ENCODE measurements around the gene ARHGAP23. TPM values are rescaled to one million over a fixed set of nuclear protein-coding genes. Genes with fewer than 3 reads are reported as not detected.

Gene ARHGAP23
- polyA plus RNA-seq, 1 donor from 2014 or later = 1.6 TPM

DNA sequence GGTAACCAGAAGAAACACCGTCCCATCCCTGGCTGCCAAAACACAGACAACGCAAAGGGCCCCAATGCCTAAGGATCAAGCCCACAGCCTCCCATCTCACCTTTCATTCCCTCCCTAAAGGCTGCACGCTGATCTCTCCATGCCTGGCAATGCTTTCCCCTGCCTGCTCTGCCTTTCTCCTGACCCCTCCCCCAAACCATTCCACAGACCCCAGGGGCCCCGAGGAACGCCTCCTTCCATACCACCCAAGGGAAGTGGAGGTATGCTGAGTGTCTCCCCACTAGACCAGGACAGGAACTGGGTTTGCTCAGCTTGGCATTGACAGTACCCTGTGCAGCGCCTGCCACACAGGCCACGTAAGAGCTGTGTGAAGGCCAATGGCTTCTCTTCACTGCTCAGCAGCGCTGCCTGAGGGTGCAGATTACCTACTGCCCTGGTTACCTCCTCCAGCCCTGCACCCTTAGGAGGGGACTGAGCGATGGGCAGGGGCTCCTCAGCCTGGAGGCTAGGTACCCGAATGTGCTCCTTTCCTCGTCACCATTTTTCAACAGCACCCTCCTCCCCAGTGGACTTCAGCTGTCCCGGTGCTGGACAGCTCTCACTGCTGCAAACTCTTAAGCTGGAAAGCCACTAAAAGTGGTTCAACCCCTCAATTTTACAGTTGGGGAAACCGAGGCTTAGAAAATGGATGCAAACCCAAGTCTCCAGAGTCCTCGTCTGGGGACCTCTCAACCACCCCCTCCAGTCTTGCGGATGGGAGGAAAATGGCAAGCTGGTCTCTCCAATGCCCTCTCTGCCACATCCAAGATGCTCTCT is 132.4 kb downstream of the ARHGAP23 start:
- H3K4me2 ChIP-seq (ENCODE audit: low read length) = no peak overlapping the region
- peak overlapping the region; percentile 11 for H3K9ac ChIP-seq (ENCODE audit: low read length)
- no peak overlapping the region for H2AFZ ChIP-seq (ENCODE audit: low read depth, low read length)
- H3K9me2 ChIP-seq (ENCODE audit: insufficient read depth, low read length) = no peaks in the 10 kb centered on the region
- no peaks in the 10 kb centered on the region for H3K9me3 ChIP-seq (ENCODE audit: low read length)
- TF ChIP-seq, protein P1, sequence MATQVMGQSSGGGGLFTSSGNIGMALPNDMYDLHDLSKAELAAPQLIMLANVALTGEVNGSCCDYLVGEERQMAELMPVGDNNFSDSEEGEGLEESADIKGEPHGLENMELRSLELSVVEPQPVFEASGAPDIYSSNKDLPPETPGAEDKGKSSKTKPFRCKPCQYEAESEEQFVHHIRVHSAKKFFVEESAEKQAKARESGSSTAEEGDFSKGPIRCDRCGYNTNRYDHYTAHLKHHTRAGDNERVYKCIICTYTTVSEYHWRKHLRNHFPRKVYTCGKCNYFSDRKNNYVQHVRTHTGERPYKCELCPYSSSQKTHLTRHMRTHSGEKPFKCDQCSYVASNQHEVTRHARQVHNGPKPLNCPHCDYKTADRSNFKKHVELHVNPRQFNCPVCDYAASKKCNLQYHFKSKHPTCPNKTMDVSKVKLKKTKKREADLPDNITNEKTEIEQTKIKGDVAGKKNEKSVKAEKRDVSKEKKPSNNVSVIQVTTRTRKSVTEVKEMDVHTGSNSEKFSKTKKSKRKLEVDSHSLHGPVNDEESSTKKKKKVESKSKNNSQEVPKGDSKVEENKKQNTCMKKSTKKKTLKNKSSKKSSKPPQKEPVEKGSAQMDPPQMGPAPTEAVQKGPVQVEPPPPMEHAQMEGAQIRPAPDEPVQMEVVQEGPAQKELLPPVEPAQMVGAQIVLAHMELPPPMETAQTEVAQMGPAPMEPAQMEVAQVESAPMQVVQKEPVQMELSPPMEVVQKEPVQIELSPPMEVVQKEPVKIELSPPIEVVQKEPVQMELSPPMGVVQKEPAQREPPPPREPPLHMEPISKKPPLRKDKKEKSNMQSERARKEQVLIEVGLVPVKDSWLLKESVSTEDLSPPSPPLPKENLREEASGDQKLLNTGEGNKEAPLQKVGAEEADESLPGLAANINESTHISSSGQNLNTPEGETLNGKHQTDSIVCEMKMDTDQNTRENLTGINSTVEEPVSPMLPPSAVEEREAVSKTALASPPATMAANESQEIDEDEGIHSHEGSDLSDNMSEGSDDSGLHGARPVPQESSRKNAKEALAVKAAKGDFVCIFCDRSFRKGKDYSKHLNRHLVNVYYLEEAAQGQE (IDR thresholded peaks at IDR 0.05; ENCODE audit: borderline replicate concordance) = no peak
- TF ChIP-seq, protein P2, sequence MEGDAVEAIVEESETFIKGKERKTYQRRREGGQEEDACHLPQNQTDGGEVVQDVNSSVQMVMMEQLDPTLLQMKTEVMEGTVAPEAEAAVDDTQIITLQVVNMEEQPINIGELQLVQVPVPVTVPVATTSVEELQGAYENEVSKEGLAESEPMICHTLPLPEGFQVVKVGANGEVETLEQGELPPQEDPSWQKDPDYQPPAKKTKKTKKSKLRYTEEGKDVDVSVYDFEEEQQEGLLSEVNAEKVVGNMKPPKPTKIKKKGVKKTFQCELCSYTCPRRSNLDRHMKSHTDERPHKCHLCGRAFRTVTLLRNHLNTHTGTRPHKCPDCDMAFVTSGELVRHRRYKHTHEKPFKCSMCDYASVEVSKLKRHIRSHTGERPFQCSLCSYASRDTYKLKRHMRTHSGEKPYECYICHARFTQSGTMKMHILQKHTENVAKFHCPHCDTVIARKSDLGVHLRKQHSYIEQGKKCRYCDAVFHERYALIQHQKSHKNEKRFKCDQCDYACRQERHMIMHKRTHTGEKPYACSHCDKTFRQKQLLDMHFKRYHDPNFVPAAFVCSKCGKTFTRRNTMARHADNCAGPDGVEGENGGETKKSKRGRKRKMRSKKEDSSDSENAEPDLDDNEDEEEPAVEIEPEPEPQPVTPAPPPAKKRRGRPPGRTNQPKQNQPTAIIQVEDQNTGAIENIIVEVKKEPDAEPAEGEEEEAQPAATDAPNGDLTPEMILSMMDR (IDR thresholded peaks at IDR 0.05; ENCODE audit: poor library complexity, severe bottlenecking) = peak; percentile 9
- no peak overlapping the region for H3K27ac ChIP-seq (ENCODE audit: low read length)
- H3K4me3 ChIP-seq (ENCODE audit: low read length) = peak overlapping the region; percentile 5
- no peaks in the 10 kb centered on the region for H3K79me2 ChIP-seq (replicated peaks; ENCODE audit: insufficient read depth, low read length)
- peaks cover 13% of the 10 kb centered on the region for H4K20me1 ChIP-seq (ENCODE audit: insufficient read depth)
- peaks cover under 1% of the 10 kb centered on the region for H3K36me3 ChIP-seq (ENCODE audit: insufficient read depth, low read length)
- H3F3A ChIP-seq (ENCODE audit: insufficient read depth, low read length, poor library complexity, severe bottlenecking) = peaks cover 6% of the 10 kb centered on the region
- H3K27me3 ChIP-seq (ENCODE audit: insufficient read depth, low read depth, low read length) = peaks cover 23% of the 10 kb centered on the region

DNA sequence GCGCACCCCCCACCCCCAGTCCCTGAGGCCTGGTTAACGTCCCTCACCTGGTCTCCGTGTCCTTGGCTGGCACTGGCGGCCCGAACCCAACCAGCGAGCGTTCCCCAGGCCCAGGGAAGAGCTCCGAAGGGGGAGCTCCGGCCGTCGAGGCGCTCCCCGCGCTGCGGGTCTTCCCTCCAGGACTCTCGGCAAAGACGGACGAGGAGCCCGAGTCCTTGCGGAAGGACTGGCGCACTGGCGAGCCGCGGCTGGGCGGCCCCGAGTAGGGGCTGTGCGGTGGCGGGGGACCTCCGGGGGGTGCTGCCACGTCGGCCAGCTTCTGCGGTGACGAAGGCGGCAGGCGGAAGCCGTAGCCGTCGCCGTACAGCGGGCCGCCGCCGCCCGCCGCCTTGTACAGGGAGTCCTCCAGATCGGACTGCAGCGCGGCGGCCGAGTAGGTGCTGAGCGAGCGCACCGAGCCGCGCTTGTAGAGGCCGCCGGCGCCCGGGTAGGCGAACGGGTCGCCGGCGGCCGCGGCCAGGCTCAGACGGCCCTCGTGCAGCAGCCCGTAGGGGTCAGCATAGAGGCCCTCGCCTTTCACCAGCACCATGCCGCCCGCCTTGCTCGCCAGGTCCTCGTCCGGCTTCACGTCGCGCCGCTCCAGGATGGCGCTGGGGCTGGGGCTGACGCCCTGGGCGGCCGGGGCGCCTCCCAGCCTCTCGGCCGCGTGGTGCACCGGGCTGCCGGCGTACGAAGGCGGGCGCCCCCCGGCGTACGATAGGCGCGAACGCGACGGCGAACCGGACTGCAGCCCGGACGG is 133.4 kb downstream of the ARHGAP23 start:
- Histone ChIP-seq H3K27me3 (ENCODE audit: insufficient read depth, low read depth, low read length) (peaks cover 23% of the 10 kb centered on the region), H3K9ac (ENCODE audit: low read length) (no peak overlapping the region), H4K20me1 (ENCODE audit: insufficient read depth) (peaks cover 13% of the 10 kb centered on the region), H3K4me2 (ENCODE audit: low read length) (no peak overlapping the region), H3K9me3 (ENCODE audit: low read length) (no peaks in the 10 kb centered on the region), H3K79me2 (replicated peaks; ENCODE audit: insufficient read depth, low read length) (no peaks in the 10 kb centered on the region), H2AFZ (ENCODE audit: low read depth, low read length) (no peak overlapping the region), H3K27ac (ENCODE audit: low read length) (no peak overlapping the region), H3K9me2 (ENCODE audit: insufficient read depth, low read length) (no peaks in the 10 kb centered on the region), H3K36me3 (ENCODE audit: insufficient read depth, low read length) (no peaks in the 10 kb centered on the region), H3F3A (ENCODE audit: insufficient read depth, low read length, poor library complexity, severe bottlenecking) (peaks cover 6% of the 10 kb centered on the region), H3K4me3 (ENCODE audit: low read length) (no peak overlapping the region)
- TF ChIP-seq SMC3 (conservative IDR thresholded peaks at IDR 0.05; ENCODE audit: poor library complexity) = no peak
- no peak for TF ChIP-seq TAF1 (IDR thresholded peaks at IDR 0.05; ENCODE audit: low read depth)
- TF ChIP-seq, protein P1 (IDR thresholded peaks at IDR 0.05; ENCODE audit: borderline replicate concordance) = no peak
- TF ChIP-seq, protein P2 (IDR thresholded peaks at IDR 0.05; ENCODE audit: poor library complexity, severe bottlenecking) = no peak
- no peak for TF ChIP-seq MXI1 (conservative IDR thresholded peaks at IDR 0.05; ENCODE audit: poor library complexity, severe bottlenecking)
- TF ChIP-seq RAD21 (conservative IDR thresholded peaks at IDR 0.05) = no peak
- no peak for TF ChIP-seq EZH2 (IDR thresholded peaks at IDR 0.05; ENCODE audit: borderline replicate concordance, insufficient read depth, low read length, poor library complexity, severe bottlenecking)
- no peak for TF ChIP-seq EP300 (conservative IDR thresholded peaks at IDR 0.05; ENCODE audit: poor library complexity, severe bottlenecking)
- no peak for TF ChIP-seq POLR2AphosphoS5 (IDR thresholded peaks at IDR 0.05)

Data from neural cell (in vitro differentiated cells).